ENCODE results near the gene ZNF100.
A peak's percentile ranks its signal among the peaks of the same experiment; 100 is the strongest.
"Not testable (repeated sequence)": the region's sequence is repeated elsewhere in the genome, so short reads cannot be mapped to it uniquely, and the experiment has no call there.

Gene ZNF100

GRCh38 chr19:21767065-21767800 lies at the start of gene ZNF100:
TSS of gene ZNF100 (minus strand) at chr19:21767579. CDS start at chr19:21767429, 150 bp downstream.
- peak; percentile 89 to 90 for DNase-seq

GRCh38 chr19:21812448-21812847 lies 45.1 kb upstream of the ZNF100 start:
- no peak for DNase-seq

- DNase-seq, result not testable (repeated sequence)
Observed at GRCh38 chr19:21808400-21809000, 41.1 kb upstream of the ZNF100 start.

- DNase-seq, result no peak
Observed at GRCh38 chr19:21789466-21790085, 22.2 kb upstream of the ZNF100 start.

- no peak for DNase-seq
Observed at GRCh38 chr19:21786936-21787335, 19.6 kb upstream of the ZNF100 start.

GRCh38 chr19:21775792-21776191 lies 8.4 kb upstream of the ZNF100 start:
- DNase-seq, result not testable (repeated sequence)

- not testable (repeated sequence) for DNase-seq
Observed at GRCh38 chr19:21766705-21767064, 694 bp downstream of the ZNF100 start.

- peak in 1 of 2 experiments; percentile 24 for DNase-seq
Observed at GRCh38 chr19:21765151-21765550, 2.2 kb downstream of the ZNF100 start.

GRCh38 chr19:21761547-21761946 lies 5.8 kb downstream of the ZNF100 start:
- DNase-seq, result not testable (repeated sequence)

- no peak for DNase-seq
Observed at GRCh38 chr19:21758296-21758695, 9.1 kb downstream of the ZNF100 start.

- DNase-seq, result not testable (repeated sequence)
Observed at GRCh38 chr19:21755555-21755954, 11.8 kb downstream of the ZNF100 start.

- no peak for DNase-seq
Observed at GRCh38 chr19:21751384-21751783, 16.0 kb downstream of the ZNF100 start.

GRCh38 chr19:21750586-21751128 lies 16.7 kb downstream of the ZNF100 start:
- DNase-seq, result no peak

- no peak for DNase-seq
Observed at GRCh38 chr19:21749090-21749489, 18.3 kb downstream of the ZNF100 start.

GRCh38 chr19:21748088-21748487 lies 19.3 kb downstream of the ZNF100 start:
- no peak for DNase-seq

GRCh38 chr19:21740559-21740958 lies 26.8 kb downstream of the ZNF100 start:
- DNase-seq, result no peak

GRCh38 chr19:21726942-21727747 lies 40.2 kb downstream of the ZNF100 start:
- not testable (repeated sequence) for DNase-seq

GRCh38 chr19:21713761-21714160 lies 53.6 kb downstream of the ZNF100 start:
- DNase-seq, result no peak

- DNase-seq, result no peak
Observed at GRCh38 chr19:21709464-21709863, 57.9 kb downstream of the ZNF100 start.

GRCh38 chr19:21707878-21708277 lies 59.5 kb downstream of the ZNF100 start:
- not testable (repeated sequence) for DNase-seq

- DNase-seq, result no peak
Observed at GRCh38 chr19:21707065-21707464, 60.3 kb downstream of the ZNF100 start.

- DNase-seq, result no peak
Observed at GRCh38 chr19:21705393-21705792, 62.0 kb downstream of the ZNF100 start.

- DNase-seq, result no peak
Observed at GRCh38 chr19:21704320-21704719, 63.1 kb downstream of the ZNF100 start.

Measured in activated T-cell treated with anti-CD3 and anti-CD28 coated beads, Interleukin-2, amount 50 U/mL, for 48 hours (primary cell).